Activated B cell treated with CpG ODN at 0.5 μM for 24 hours (primary cell): Measurements from ENCODE around the gene OSBPL8. TPM values are rescaled to one million over a fixed set of nuclear protein-coding genes. Genes with fewer than 3 reads are reported as not detected.

ENCODE experiments used
- ATAC-seq: fragments of 200-7000 bp; cut with Tn5 transposase; one replicate; pipeline ENCODE4 v1.10.0; 2021; ENCODE audit warnings: low read depth, mild to moderate bottlenecking, moderate library complexity
- CTCF ChIA-PET: fragments of 350-600 bp; sonication (Branson Sonifier 250); formaldehyde crosslinking; loops from one replicate; lab custom pipeline; 2021; ENCODE audit warnings: antibody characterized with exemption; lab: Charles Lee
- POLR2A ChIA-PET: fragments of 350-600 bp; sonication (Branson Sonifier 250); formaldehyde crosslinking; loops from one replicate; lab custom pipeline; 2021; ENCODE audit warnings: antibody characterized with exemption; lab: Charles Lee
- DNase-seq: peaks from one replicate; pipeline ENCODE4 v3.0.0; 2022
- H3K27ac Mint-ChIP-seq: one replicate; pipeline ENCODE4 v1.8.0; 2020; ENCODE audit warnings: mixed read lengths
- H3K27me3 Mint-ChIP-seq: one replicate; pipeline ENCODE4 v1.8.0; 2021; ENCODE audit warnings: mixed read lengths
- H3K36me3 Mint-ChIP-seq: one replicate; pipeline ENCODE4 v1.8.0; 2021; ENCODE audit warnings: low read depth, mixed read lengths
- H3K4me1 Mint-ChIP-seq: one replicate; pipeline ENCODE4 v1.8.0; 2021; ENCODE audit warnings: mixed read lengths
- H3K4me3 Mint-ChIP-seq: one replicate; pipeline ENCODE4 v1.8.0; 2020; ENCODE audit warnings: mild to moderate bottlenecking, mixed read lengths
- H3K9me3 Mint-ChIP-seq: one replicate; pipeline ENCODE4 v1.8.0; 2020; ENCODE audit warnings: mixed read lengths
- CTCF ChIP-seq: fragments of 200-600 bp; IDR thresholded peaks from one replicate; pipeline ENCODE4 v1.8.0; 2022; ENCODE audit warnings: antibody characterized with exemption, mild to moderate bottlenecking
- intact Hi-C: fragments of 100-400 bp; cut with micrococcal nuclease; formaldehyde crosslinking; loops from one replicate; pipeline ENCODE4 v1.15.1; 2024
- total RNA-seq: library from RNA; stranded (reverse); gene quantifications from 2 replicates; pipeline ENCODE4 v1.2.3, GENCODE V29; 2022

The OSBPL8 gene
- total RNA-seq, 1 donor from 2014 or later, result 79.6 TPM

- Mint-ChIP-seq H3K27me3 (no peaks in the 10 kb centered on the region), H3K4me1 (no peaks in the 10 kb centered on the region), H3K4me3 (no peak overlapping the region), H3K27ac (no peak overlapping the region), H3K36me3 (no peaks in the 10 kb centered on the region), H3K9me3 (no peaks in the 10 kb centered on the region)
- ChIA-PET POLR2A (no interaction called here), CTCF (interaction anchor here (0.6 kb wide), 1 partner anchor 455 kb away, joined by 3 read pairs; no protein-coding TSS in a partner anchor)
- intact Hi-C loops, result no loop called here
- TF ChIP-seq CTCF, result no peak
- DNase-seq (no peak), ATAC-seq (no peak)
Measured at GRCh38 chr12:76590131-76590530, 30.6 kb upstream of the OSBPL8 start.

- ATAC-seq (no peak), DNase-seq (no peak)
- Mint-ChIP-seq H3K9me3 (no peaks in the 10 kb centered on the region), H3K4me3 (no peak overlapping the region), H3K4me1 (no peaks in the 10 kb centered on the region), H3K27me3 (no peaks in the 10 kb centered on the region), H3K27ac (no peak overlapping the region), H3K36me3 (no peaks in the 10 kb centered on the region)
- CTCF ChIA-PET, result interaction anchor here (3.3 to 5.2 kb wide), 3 partner anchors 134 to 1062 kb away, joined by 15 to 34 read pairs (median 16); partner anchors contain the start of gene BBS10
- POLR2A ChIA-PET, result interaction anchor here (0.6 to 0.7 kb wide), 2 partner anchors 190 to 523 kb away, joined by 3 to 4 read pairs; no protein-coding TSS in a partner anchor
- no peak for TF ChIP-seq CTCF
- intact Hi-C loops, result loop anchor here (5.0 kb wide), 3 partner anchors 197 to 777 kb away; no protein-coding TSS in a partner anchor
Measured at GRCh38 chr12:76588881-76589565, 29.5 kb upstream of the OSBPL8 start.

- intact Hi-C loops, result loop anchor here (1.0 to 5.0 kb wide), 5 partner anchors 132 to 775 kb away; no protein-coding TSS in a partner anchor
- no peaks in the 10 kb centered on the region for H3K36me3 Mint-ChIP-seq
- H3K27me3 Mint-ChIP-seq, result no peaks in the 10 kb centered on the region
- no peak overlapping the region for H3K4me3 Mint-ChIP-seq
- TF ChIP-seq CTCF, result no peak
- ATAC-seq (no peak), DNase-seq (no peak)
- H3K9me3 Mint-ChIP-seq, result no peaks in the 10 kb centered on the region
- no peak overlapping the region for H3K27ac Mint-ChIP-seq
- peaks cover 9% of the 10 kb centered on the region for H3K4me1 Mint-ChIP-seq
- ChIA-PET CTCF (interaction anchor here (0.9 to 5.2 kb wide), 16 partner anchors 10 to 1062 kb away, joined by 3 to 34 read pairs (median 7); partner anchors contain the start of genes BBS10 and PHLDA1), POLR2A (interaction anchor here (1.5 kb wide), 1 partner anchor 240 kb away, joined by 3 read pairs; the partner anchor contains the start of gene BBS10)
Measured at GRCh38 chr12:76587428-76588178, 28.0 kb upstream of the OSBPL8 start.

GRCh38 chr12:76586764-76587395 is 27.3 kb upstream of the OSBPL8 start:
- no peak for DNase-seq
- POLR2A ChIA-PET, result interaction anchor here (1.0 to 1.5 kb wide), 2 partner anchors 177 to 239 kb away, joined by 3 read pairs; partner anchors contain the start of genes BBS10 and ZDHHC17
- H3K36me3 Mint-ChIP-seq, result no peaks in the 10 kb centered on the region

More at GRCh38 chr12:76586764-76587395, 27.3 kb upstream of the OSBPL8 start:
- CTCF ChIA-PET, result interaction anchor here (0.6 to 5.2 kb wide), 31 partner anchors 10 to 1062 kb away, joined by 3 to 34 read pairs (median 3); partner anchors contain the start of genes BBS10, OSBPL8 and PHLDA1
- ATAC-seq, result peak; percentile 58
- intact Hi-C loops, result loop anchor here (1.0 to 5.0 kb wide), 8 partner anchors 28 to 1060 kb away; partner anchors contain the start of genes NAP1L1 and OSBPL8
- H3K4me1 Mint-ChIP-seq, result peaks cover 9% of the 10 kb centered on the region
- TF ChIP-seq CTCF, result peak; percentile 82
- H3K27me3 Mint-ChIP-seq, result no peaks in the 10 kb centered on the region
- no peaks in the 10 kb centered on the region for H3K9me3 Mint-ChIP-seq
- H3K4me3 Mint-ChIP-seq, result no peak overlapping the region
- no peak overlapping the region for H3K27ac Mint-ChIP-seq
